CD8-positive, alpha-beta memory T cell (primary cell): Measurements from ENCODE around the gene SCPEP1. TPM values are rescaled to one million over a fixed set of nuclear protein-coding genes. Genes with fewer than 3 reads are reported as not detected.

Experiments used
- CTCF ChIA-PET: fragments of 350-600 bp; sonication (Branson Sonifier 250); formaldehyde crosslinking; loops from one replicate; lab custom pipeline; 2021; ENCODE audit warnings: antibody characterized with exemption; lab: Charles Lee
- POLR2A ChIA-PET: fragments of 350-600 bp; sonication (Branson Sonifier 250); formaldehyde crosslinking; loops from one replicate; lab custom pipeline; 2021; ENCODE audit warnings: antibody characterized with exemption; lab: Charles Lee
- DNase-seq, 5 donors: peaks; one replicate each; pipeline versions ENCODE4 v3.0.0 to v3.0.0-alpha.2; 2020 to 2022; ENCODE audit warnings: mixed read lengths in 1 of 5
- H3K27ac ChIP-seq: one replicate; pipeline ENCODE4 v1.7.0; 2013; ENCODE audit warnings: low read depth, mild to moderate bottlenecking, low read length, moderate library complexity
- H3K27me3 ChIP-seq: 2 replicates; pipeline ENCODE4 v1.7.0; 2013; ENCODE audit warnings: low read length, mild to moderate bottlenecking; ENCODE audit not compliant: insufficient read depth, poor library complexity, severe bottlenecking
- H3K36me3 ChIP-seq: 2 replicates; pipeline ENCODE4 v1.7.0; 2013; ENCODE audit warnings: mild to moderate bottlenecking, low read length, moderate library complexity; ENCODE audit not compliant: insufficient read depth
- H3K4me1 ChIP-seq: 2 replicates; pipeline ENCODE4 v1.7.0; 2013; ENCODE audit warnings: mild to moderate bottlenecking, low read length, moderate library complexity; ENCODE audit not compliant: insufficient read depth
- H3K4me3 ChIP-seq: 2 replicates; pipeline ENCODE4 v1.7.0; 2013; ENCODE audit warnings: mild to moderate bottlenecking, low read length
- H3K9me3 ChIP-seq: 2 replicates; pipeline ENCODE4 v1.7.0; 2013; ENCODE audit warnings: mild to moderate bottlenecking, low read length
- H3K27ac Mint-ChIP-seq, 8 donors: one replicate each; pipeline ENCODE4 v1.8.0; 2020 to 2021; ENCODE audit warnings: mixed read lengths in 8 of 8, mild to moderate bottlenecking in 6 of 8, inconsistent platforms in 3 of 8, moderate library complexity in 3 of 8
- H3K27me3 Mint-ChIP-seq, 2 donors: one replicate each; pipeline ENCODE4 v1.8.0; 2020 to 2021; ENCODE audit warnings: mixed read lengths in 2 of 2, mild to moderate bottlenecking in 1 of 2, moderate library complexity in 1 of 2
- H3K36me3 Mint-ChIP-seq, 3 donors: one replicate each; pipeline ENCODE4 v1.8.0; 2020 to 2021; ENCODE audit warnings: mixed read lengths in 3 of 3, inconsistent platforms in 1 of 3, mild to moderate bottlenecking in 1 of 3
- H3K4me1 Mint-ChIP-seq, 3 donors: one replicate each; pipeline ENCODE4 v1.8.0; 2020 to 2021; ENCODE audit warnings: mixed read lengths in 3 of 3, inconsistent platforms in 1 of 3, mild to moderate bottlenecking in 1 of 3
- H3K4me3 Mint-ChIP-seq, 7 donors: one replicate each; pipeline ENCODE4 v1.8.0; 2020 to 2021; ENCODE audit warnings: mixed read lengths in 7 of 7, mild to moderate bottlenecking in 6 of 7, moderate library complexity in 4 of 7, inconsistent platforms in 2 of 7
- H3K9me3 Mint-ChIP-seq, 5 donors: one replicate each; pipeline ENCODE4 v1.8.0; 2020 to 2022; ENCODE audit warnings: mixed read lengths in 5 of 5, mild to moderate bottlenecking in 3 of 5, moderate library complexity in 2 of 5, inconsistent platforms in 1 of 5
- polyA plus RNA-seq: library from polyadenylated mRNA; unstranded; fragments of 300-500 nt; fragmentation: Illumina TruSeq; gene quantifications from one replicate; pipeline ENCODE4 v1.2.3, GENCODE V29; 2021
- total RNA-seq, 2 experiments: library from RNA; stranded (reverse); gene quantifications; one replicate each; pipeline ENCODE4 v1.2.3, GENCODE V29; 2021

Gene SCPEP1
- total and polyA plus RNA-seq, 3 experiments from 2014 or later, result 23.4 to 27.4 (median 26.6) TPM

DNA sequence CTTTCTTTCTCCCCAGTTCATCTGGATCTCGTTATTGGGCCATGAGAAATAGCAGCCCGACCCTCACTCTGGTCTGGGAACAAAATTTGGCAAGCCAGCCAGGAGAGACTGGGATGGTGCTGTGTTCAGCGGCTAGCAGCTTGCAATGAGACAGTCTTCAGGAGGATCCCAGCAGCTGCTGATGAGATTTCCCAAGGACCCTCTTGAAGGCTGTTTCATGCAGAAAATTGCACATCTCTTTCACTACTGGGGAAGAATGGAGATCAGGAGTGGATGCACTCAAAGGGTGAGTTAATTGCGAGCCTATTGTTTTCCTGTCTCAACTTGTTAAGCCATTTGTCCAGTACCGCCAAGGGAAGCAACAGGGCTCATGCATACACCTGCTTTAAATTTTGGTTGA is 11.6 kb upstream of the SCPEP1 start:
- Histone ChIP-seq H3K36me3 (no peaks in the 10 kb centered on the region), H3K4me1 (no peaks in the 10 kb centered on the region), H3K9me3 (no peaks in the 10 kb centered on the region), H3K4me3 (no peak overlapping the region), H3K27me3 (no peaks in the 10 kb centered on the region), H3K27ac (no peak overlapping the region)
- no peak for DNase-seq
- ChIA-PET POLR2A (no interaction called here), CTCF (interaction anchor here (0.9 to 1.3 kb wide), 2 partner anchors 12 to 146 kb away, joined by 3 read pairs; partner anchors contain the start of gene SCPEP1)
- Mint-ChIP-seq H3K36me3 (no peaks in the 10 kb centered on the region), H3K4me3 (no peak overlapping the region), H3K27me3 (peaks cover 4 to 6% of the 10 kb centered on the region in 2 donors), H3K9me3 (peaks cover 0 to 4% (median 0%) of the 10 kb centered on the region in 5 donors), H3K4me1 (no peaks in the 10 kb centered on the region), H3K27ac (no peak overlapping the region)

DNA sequence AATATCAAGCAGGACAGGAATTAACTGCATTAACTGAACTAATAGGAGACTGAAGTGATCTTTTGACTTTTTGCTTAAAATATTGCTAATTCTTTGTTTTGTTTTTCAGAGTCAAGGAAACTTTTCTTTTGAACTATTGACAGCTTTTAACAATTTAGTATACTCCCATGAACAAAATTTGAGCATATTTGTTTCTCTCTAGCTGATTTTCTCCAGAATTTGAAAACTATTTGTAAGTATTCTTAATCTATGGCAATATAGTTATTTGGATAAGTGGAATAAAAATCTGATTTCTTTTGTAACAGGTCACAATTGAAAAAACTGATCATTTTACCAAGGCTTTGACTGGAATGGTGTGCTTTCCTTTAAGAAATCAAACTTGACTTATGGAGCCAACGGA is 7.0 kb upstream of the SCPEP1 start:
- Mint-ChIP-seq H3K27ac (no peak overlapping the region), H3K4me1 (no peaks in the 10 kb centered on the region), H3K4me3 (no peak overlapping the region), H3K27me3 (peaks cover 3 to 14% of the 10 kb centered on the region in 2 donors), H3K36me3 (peaks cover 0 to 3% (median 0%) of the 10 kb centered on the region in 3 donors), H3K9me3 (peaks cover 0 to 4% (median 0%) of the 10 kb centered on the region in 5 donors)
- Histone ChIP-seq H3K4me3 (no peak overlapping the region), H3K4me1 (no peaks in the 10 kb centered on the region), H3K9me3 (no peaks in the 10 kb centered on the region), H3K27ac (no peak overlapping the region), H3K36me3 (no peaks in the 10 kb centered on the region), H3K27me3 (no peaks in the 10 kb centered on the region)
- POLR2A ChIA-PET, result no interaction called here
- CTCF ChIA-PET, result interaction anchor here (1.3 kb wide), 1 partner anchor 11 kb away, joined by 5 read pairs; the partner anchor contains the start of gene COIL
- no peak for DNase-seq

DNA sequence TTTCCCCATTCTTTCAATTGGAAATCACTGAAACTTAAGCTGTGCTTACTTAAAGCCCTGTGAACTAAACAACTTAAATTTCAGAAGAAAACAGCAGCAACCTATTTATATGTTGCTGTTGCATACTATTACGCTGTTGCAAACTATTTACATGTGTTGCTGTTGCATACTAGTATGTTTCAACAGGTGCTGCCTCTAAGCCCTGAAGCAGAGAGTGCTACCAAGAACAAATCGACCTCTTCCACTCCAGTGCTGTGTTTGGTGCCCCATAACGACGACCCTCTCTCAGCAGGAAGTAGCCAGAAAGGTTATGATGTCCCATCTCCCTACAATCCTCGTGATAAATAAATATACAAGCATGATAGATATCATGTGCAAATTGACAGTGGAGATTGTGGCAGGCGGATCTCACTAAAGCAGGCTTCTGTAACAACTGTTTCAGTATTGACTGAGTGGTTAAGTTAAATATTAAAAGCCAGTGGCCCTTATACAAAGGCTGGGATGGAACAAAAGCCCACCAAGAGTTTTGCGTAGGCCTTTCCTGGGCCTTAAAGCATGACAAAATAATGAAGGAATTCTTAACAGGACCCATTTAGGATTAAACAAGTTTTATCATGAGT is 5.7 kb upstream of the SCPEP1 start:
- Histone ChIP-seq H3K4me1 (peaks cover 4% of the 10 kb centered on the region), H3K9me3 (no peaks in the 10 kb centered on the region), H3K4me3 (no peak overlapping the region), H3K27me3 (peaks cover 7% of the 10 kb centered on the region), H3K27ac (no peak overlapping the region), H3K36me3 (no peaks in the 10 kb centered on the region)
- CTCF ChIA-PET, result no interaction called here
- Mint-ChIP-seq H3K27ac (no peak overlapping the region), H3K4me1 (peaks cover 4 to 5% (median 5%) of the 10 kb centered on the region in 3 donors), H3K36me3 (peaks cover 0 to 3% (median 0%) of the 10 kb centered on the region in 3 donors), H3K9me3 (peaks cover 0 to 4% (median 0%) of the 10 kb centered on the region in 5 donors), H3K27me3 (peaks cover 8 to 10% of the 10 kb centered on the region in 2 donors), H3K4me3 (no peak overlapping the region)
- DNase-seq, result no peak
- POLR2A ChIA-PET, result no interaction called here

DNA sequence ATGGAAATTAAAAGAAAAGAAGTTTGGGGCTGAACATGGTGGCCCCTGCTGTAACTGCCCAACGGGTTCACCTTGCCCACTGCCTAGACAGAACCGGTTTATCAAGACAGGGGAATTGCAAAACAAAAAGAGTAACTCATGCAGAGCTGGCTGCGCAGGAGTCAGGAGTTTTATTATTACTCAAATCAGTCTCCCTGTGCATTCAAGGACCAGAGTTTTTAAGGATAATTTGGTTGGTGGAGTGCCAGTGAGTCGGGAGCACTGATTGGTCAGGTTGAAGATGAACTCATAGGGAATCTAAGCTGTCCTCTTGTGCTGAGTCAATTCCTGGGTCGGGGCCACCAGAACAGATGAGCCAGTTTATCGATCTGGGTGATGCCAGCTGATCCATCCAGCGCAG is 4.4 kb upstream of the SCPEP1 start:
- Histone ChIP-seq H3K27ac (no peak overlapping the region), H3K36me3 (no peaks in the 10 kb centered on the region), H3K27me3 (peaks cover 7% of the 10 kb centered on the region), H3K4me3 (no peak overlapping the region), H3K9me3 (no peaks in the 10 kb centered on the region), H3K4me1 (peaks cover 9% of the 10 kb centered on the region)
- Mint-ChIP-seq H3K27ac (no peak overlapping the region), H3K9me3 (peaks cover 0 to 4% (median 0%) of the 10 kb centered on the region in 5 donors), H3K4me3 (no peak overlapping the region), H3K27me3 (peaks cover 5 to 10% of the 10 kb centered on the region in 2 donors), H3K36me3 (peaks cover 0 to 7% (median 3%) of the 10 kb centered on the region in 3 donors), H3K4me1 (peaks cover 11 to 17% (median 14%) of the 10 kb centered on the region in 3 donors)
- POLR2A ChIA-PET, result no interaction called here
- DNase-seq, result no peak
- CTCF ChIA-PET, result no interaction called here

DNA sequence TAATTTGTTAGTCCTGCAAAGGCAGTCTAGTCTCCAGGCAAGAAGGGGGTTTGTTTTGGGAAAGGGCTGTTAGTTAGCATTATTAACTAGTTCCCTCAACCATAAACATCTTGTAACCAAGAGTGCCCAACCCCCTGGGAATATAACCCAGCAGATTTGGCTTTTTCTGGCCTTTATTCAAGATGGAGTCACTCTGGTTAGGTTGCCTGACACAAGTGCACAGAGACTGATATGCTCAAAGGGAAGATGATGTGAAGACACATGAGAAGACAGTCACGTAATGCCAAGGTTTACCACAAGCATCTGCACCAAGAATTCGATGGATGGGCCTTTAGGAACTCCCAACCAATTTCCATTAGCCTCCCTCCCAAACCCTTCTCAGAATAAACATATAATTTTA is 3.9 kb upstream of the SCPEP1 start:
- Mint-ChIP-seq H3K4me3 (no peak overlapping the region), H3K9me3 (peaks cover 0 to 4% (median 0%) of the 10 kb centered on the region in 5 donors), H3K27ac (no peak overlapping the region), H3K36me3 (peaks cover 0 to 7% (median 3%) of the 10 kb centered on the region in 3 donors), H3K4me1 (peaks cover 14 to 22% (median 19%) of the 10 kb centered on the region in 3 donors), H3K27me3 (peaks cover 5 to 10% of the 10 kb centered on the region in 2 donors)
- Histone ChIP-seq H3K9me3 (no peaks in the 10 kb centered on the region), H3K4me1 (peaks cover 12% of the 10 kb centered on the region), H3K36me3 (no peaks in the 10 kb centered on the region), H3K4me3 (no peak overlapping the region), H3K27me3 (peaks cover 7% of the 10 kb centered on the region), H3K27ac (no peak overlapping the region)
- ChIA-PET POLR2A (no interaction called here), CTCF (no interaction called here)
- no peak for DNase-seq

DNA sequence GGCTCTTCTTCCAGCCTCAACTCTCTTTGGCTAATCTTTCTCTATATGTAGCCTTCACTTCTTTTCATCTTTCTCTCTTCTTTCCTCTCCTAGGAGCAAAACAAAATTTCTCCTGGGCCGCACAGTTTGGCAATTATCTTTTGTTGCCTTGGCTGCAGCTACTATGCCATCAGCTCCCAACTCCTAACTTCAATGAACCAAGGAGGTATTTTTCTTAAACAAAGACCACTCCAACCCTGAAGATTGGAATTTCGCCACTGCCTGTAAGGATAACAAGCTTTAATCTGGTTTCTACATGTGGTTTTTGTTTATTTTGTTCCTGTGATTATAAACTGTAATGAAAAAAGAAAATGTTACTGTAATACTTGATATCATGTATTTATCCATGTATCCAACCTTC is 2.3 kb upstream of the SCPEP1 start:
- ChIA-PET CTCF (interaction anchor here (1.4 kb wide), 1 partner anchor 12 kb away, joined by 3 read pairs; no protein-coding TSS in a partner anchor), POLR2A (no interaction called here)
- H3K9me3 Mint-ChIP-seq, result peaks cover 0 to 3% (median 0%) of the 10 kb centered on the region in 5 donors
- H3K4me3 ChIP-seq, result no peak overlapping the region
- no peak overlapping the region for H3K27ac Mint-ChIP-seq
- no peaks in the 10 kb centered on the region for H3K36me3 ChIP-seq
- peaks cover 5 to 10% of the 10 kb centered on the region in 2 donors for H3K27me3 Mint-ChIP-seq
- H3K4me1 Mint-ChIP-seq, result peaks cover 14 to 25% (median 21%) of the 10 kb centered on the region in 3 donors
- H3K4me3 Mint-ChIP-seq, result no peak overlapping the region
- no peak overlapping the region for H3K27ac ChIP-seq
- H3K4me1 ChIP-seq, result peaks cover 12% of the 10 kb centered on the region
- H3K36me3 Mint-ChIP-seq, result peaks cover 0 to 7% (median 3%) of the 10 kb centered on the region in 3 donors
- H3K9me3 ChIP-seq, result no peaks in the 10 kb centered on the region
- peaks cover 7% of the 10 kb centered on the region for H3K27me3 ChIP-seq
- DNase-seq, result no peak

DNA sequence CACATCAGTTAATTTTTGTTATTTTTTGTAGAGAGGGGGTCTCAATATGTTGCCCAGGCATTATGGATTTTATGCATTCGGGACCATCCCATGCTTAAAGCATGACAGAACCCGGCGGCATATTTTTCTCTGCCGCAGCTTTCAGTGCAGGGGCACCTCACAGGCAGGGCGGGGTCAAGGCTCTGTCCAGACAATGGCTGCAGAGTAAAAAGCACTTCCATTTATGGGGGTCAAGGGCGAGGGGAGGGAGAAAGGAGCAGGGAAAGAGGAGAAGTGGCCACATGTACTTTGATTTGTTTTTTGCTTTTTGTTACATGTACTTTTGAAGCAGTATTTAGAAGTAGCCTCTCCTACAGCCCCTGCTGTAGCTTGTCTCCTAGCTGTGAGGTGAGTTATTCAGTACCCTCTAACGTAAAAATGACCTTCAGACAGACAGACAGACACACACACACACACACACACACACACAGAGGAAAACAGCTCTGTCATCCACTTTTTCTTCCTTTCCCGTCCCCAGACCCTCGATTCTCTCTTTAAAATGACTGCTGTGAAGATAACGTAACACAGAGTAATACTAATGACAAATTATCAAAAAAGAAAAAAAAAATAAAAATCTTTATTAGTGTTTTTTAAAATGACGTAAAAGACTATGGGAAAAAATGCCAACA is 856 bp upstream of the SCPEP1 start:
- Histone ChIP-seq H3K27me3 (peaks cover 7% of the 10 kb centered on the region), H3K9me3 (no peaks in the 10 kb centered on the region), H3K36me3 (no peaks in the 10 kb centered on the region), H3K4me1 (peaks cover 12% of the 10 kb centered on the region), H3K27ac (no peak overlapping the region), H3K4me3 (no peak overlapping the region)
- Mint-ChIP-seq H3K36me3 (peaks cover 0 to 7% (median 0%) of the 10 kb centered on the region in 3 donors), H3K27ac (peak overlapping the region in 4 of 8 donors; percentile 24 to 64 (median 38)), H3K4me1 (peaks cover 14 to 25% (median 21%) of the 10 kb centered on the region in 3 donors), H3K27me3 (peaks cover 5 to 10% of the 10 kb centered on the region in 2 donors), H3K4me3 (peak overlapping the region; percentile 64 to 85 (median 74)), H3K9me3 (no peaks in the 10 kb centered on the region)
- DNase-seq, result no peak
- POLR2A ChIA-PET, result no interaction called here
- CTCF ChIA-PET, result interaction anchor here (0.9 to 1.6 kb wide), 2 partner anchors 16 to 69 kb away, joined by 3 to 9 read pairs; partner anchors contain the start of gene COIL
